Retinal pigment epithelial cell (primary cell): ENCODE measurements around the gene CUL9.

Source experiments
- DNase-seq: peaks from one replicate; pipeline ENCODE4 v3.0.0-alpha.2; 2010; ENCODE audit warnings: low read depth
- H3K4me3 ChIP-seq: 2 replicates; pipeline ENCODE4 v1.5.1; 2011; ENCODE audit warnings: mild to moderate bottlenecking, low read length, control low read depth, moderate library complexity
- TF ChIP-seq, protein P1 (sequence below): conservative IDR thresholded peaks from 2 replicates; pipeline ENCODE4 v1.5.1; 2011; ENCODE audit warnings: low read depth, low read length, control low read depth, inconsistent platforms

The CUL9 gene

DNA sequence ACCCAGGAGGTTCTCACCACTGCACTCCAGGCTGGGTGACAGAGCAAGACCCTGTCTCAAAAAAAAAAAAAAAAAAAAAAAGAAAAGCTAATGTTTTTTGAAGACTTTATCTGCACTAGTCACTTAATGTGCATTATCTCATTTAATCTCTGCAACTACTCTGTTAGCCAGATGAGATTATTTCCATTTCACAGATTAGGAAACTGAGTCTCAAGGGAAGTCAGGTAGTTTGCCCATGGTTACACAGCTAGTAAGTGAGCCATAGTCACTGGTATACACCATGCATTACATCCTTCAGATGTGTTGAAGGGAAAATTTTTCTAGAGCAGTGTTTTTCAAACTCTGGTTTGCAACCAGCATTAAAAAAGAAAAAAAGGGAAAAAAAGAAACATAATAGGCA is 18.1 kb upstream of the CUL9 start:
- TF ChIP-seq, protein P1, sequence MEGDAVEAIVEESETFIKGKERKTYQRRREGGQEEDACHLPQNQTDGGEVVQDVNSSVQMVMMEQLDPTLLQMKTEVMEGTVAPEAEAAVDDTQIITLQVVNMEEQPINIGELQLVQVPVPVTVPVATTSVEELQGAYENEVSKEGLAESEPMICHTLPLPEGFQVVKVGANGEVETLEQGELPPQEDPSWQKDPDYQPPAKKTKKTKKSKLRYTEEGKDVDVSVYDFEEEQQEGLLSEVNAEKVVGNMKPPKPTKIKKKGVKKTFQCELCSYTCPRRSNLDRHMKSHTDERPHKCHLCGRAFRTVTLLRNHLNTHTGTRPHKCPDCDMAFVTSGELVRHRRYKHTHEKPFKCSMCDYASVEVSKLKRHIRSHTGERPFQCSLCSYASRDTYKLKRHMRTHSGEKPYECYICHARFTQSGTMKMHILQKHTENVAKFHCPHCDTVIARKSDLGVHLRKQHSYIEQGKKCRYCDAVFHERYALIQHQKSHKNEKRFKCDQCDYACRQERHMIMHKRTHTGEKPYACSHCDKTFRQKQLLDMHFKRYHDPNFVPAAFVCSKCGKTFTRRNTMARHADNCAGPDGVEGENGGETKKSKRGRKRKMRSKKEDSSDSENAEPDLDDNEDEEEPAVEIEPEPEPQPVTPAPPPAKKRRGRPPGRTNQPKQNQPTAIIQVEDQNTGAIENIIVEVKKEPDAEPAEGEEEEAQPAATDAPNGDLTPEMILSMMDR: no peak
- no peak overlapping the region for H3K4me3 ChIP-seq
- DNase-seq: no peak

DNA sequence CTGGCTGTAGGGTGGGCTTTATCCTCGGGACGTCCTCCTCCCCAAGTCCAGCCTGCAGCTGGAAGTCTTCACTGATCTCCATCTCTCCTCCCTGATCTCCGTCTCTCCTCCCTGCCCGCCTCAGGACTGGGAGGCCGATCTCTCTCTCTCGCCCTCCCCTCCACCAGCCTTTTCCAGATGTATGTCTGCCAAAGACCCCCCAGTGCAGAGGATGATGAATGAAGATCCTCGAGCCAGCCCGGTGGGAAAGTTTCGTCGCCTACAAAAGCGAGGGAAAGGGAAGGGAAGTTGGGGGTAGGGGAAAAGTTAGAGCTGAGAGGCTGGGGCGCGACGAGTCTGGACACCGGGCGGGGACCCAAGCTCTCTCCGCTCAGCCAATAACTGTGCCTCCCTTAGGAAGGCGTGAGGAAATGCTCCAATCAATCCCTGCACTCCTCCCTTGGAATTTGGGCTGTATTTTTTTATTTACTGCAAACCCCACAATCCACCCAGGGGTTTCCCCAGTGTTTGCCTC is 11.5 kb upstream of the CUL9 start:
- peak; percentile 74 for DNase-seq
- peak overlapping the region; percentile 71 for H3K4me3 ChIP-seq
- TF ChIP-seq, protein P1: no peak

DNA sequence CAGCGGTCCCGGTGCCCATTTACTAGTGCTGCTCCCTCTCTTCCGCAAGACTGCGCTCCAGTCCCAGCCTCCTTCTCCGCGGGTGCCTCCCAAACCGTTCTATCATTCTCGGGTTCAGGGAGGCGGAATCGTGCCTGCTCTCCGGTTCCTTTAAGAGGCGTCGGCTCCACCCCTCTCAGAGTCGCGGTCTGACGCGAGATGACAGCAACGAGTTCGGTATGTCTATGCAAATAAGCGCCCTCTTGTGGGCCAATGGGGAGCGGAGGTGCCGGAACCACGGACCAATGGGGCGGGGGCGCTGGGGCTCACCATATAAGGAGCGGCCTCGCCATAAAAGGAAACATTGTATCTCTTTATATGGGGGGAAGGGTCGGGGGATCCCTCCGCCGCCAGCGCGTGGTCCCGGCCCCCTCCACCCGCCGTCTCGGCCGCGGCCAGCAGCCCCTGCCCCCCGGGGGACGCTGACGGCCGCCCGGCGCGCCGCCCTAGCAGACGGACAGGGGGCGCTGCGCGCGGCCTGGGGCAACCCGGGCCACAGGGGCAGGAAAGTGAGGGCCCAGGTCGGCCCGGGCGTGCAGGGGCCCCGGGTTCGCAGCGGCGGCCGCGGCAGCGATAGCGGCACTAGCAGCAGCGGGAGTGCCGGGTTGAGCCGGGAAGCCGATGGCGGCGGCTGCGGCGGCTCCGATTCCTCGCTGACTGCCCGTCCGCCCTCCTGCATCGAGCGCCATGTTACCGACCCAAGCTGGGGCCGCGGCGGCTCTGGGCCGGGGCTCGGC is 10.9 kb upstream of the CUL9 start, which contains the start of gene SRF:
Gene SRF (plus strand): TSS at position 339 of the 776 bp plus-strand sequence. CDS start 388 bp downstream, at position 727.
- DNase-seq: peak; percentile 98
- peak within 1 kb of the TSS; percentile 74 for H3K4me3 ChIP-seq
- TF ChIP-seq, protein P1: peak; percentile 51

DNA sequence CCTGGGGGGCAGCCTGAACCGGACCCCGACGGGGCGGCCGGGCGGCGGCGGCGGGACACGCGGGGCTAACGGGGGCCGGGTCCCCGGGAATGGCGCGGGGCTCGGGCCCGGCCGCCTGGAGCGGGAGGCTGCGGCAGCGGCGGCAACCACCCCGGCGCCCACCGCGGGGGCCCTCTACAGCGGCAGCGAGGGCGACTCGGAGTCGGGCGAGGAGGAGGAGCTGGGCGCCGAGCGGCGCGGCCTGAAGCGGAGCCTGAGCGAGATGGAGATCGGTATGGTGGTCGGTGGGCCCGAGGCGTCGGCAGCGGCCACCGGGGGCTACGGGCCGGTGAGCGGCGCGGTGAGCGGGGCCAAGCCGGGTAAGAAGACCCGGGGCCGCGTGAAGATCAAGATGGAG is 10.3 kb upstream of the CUL9 start:
- DNase-seq: no peak
- peak overlapping the region; percentile 74 for H3K4me3 ChIP-seq
- TF ChIP-seq, protein P1: no peak

DNA sequence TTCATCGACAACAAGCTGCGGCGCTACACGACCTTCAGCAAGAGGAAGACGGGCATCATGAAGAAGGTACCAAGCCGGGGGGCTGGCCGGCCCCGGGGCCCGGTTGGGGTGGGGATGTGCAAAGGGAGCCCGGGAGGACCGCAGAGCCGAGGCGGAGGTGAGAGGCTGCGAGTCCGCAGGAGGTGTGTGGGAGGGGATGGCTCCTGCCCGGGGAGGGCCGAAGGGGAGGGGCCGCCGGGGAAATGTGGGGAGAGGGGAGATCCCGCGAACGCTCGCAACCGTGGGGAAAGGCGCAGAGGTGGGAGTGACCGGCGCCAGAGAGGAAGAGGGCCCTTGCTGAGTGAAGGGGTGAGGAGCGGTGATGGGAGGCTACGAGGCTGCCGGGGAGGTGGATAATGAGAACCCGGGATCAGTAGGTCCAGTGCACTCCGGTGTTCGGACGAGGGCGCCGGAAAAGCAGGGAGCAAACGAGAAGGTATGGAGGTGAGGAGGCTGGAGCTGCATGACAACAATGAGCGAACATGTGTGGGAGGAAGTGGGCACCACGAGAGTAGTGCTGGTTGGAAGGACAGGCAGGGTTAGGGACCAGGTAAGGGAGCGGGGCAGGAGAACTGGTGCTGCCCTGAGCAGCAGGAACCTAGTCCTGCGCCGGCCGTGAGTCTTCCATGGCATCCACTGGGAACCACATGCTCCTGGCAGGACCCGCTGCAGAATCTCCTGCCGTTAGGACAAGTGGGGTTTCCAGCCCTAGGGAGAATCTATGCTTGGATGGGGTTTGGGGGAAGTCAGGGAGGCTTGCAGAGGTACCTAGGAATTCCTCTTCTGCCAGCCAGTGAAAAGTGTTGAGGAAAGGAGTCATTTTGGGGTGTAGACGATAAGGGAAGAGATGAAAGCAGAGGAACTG is 9.6 kb upstream of the CUL9 start:
- TF ChIP-seq, protein P1: no peak
- peak overlapping the region; percentile 74 for H3K4me3 ChIP-seq
- no peak for DNase-seq

DNA sequence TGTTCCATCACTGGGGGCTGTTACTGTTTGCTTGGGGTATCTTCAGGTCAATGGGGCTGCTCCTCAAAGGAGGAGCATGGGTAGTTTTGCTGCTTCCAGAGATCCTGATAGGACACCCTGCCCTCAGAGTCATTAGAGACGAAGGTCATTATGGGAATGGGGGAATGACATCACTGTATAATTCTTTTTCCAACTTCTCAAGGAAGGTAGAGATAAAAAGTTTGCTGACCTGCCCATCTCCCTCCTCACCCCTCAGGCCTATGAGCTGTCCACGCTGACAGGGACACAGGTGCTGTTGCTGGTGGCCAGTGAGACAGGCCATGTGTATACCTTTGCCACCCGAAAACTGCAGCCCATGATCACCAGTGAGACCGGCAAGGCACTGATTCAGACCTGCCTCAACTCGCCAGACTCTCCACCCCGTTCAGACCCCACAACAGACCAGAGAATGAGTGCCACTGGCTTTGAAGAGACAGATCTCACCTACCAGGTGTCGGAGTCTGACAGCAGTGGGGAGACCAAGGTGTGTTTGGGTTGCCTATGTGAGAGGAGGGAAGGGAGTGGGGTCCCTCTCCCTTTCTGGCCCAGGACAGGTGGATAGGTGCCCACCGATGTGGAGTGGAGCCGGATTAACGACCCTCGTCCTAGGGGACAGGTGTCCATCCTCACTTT is 8.3 kb upstream of the CUL9 start:
- TF ChIP-seq, protein P1: no peak
- no peak for DNase-seq
- peak overlapping the region; percentile 74 for H3K4me3 ChIP-seq
